PC-3 (cell line): ENCODE results near the gene BACH2. TPM values are rescaled to one million over a fixed set of nuclear protein-coding genes. Genes with fewer than 3 reads are reported as not detected.

Experiments used
- ATAC-seq: fragments of 200-7000 bp; cut with Tn5 transposase; 2 replicates; pipeline ENCODE4 v1.9.1; 2020; ENCODE audit warnings: mild to moderate bottlenecking, moderate library complexity
- BruUV-seq: library from RNA; stranded (reverse); fragments of 400-500 nt; replicated peaks from 2 replicates; lab custom pipeline; 2021; lab: Mats Ljungman, UMichigan
- CTCF ChIA-PET: fragments of 300-600 bp; sonication (Branson Sonifier 250); formaldehyde crosslinking; loops from one replicate; lab custom pipeline; 2022; ENCODE audit warnings: antibody characterized with exemption; lab: Charles Lee
- POLR2A ChIA-PET: fragments of 300-600 bp; sonication (Branson Sonifier 250); formaldehyde crosslinking; loops from one replicate; lab custom pipeline; 2022; ENCODE audit warnings: antibody characterized with exemption; ENCODE audit not compliant: unreplicated experiment; lab: Charles Lee
- DNase-seq: peaks from one replicate; pipeline ENCODE4 v3.0.0-alpha.2; 2015
- H2AFZ ChIP-seq: fragments of 300-600 bp; sonication (generic); 2 replicates; pipeline ENCODE4 v1.6.0; 2016; ENCODE audit warnings: antibody characterized with exemption, low read length
- H3F3A ChIP-seq: fragments of 300-600 bp; sonication (generic); one replicate; pipeline ENCODE4 v1.6.0; 2017; ENCODE audit warnings: antibody characterized with exemption, low read length, control low read depth, mild to moderate bottlenecking; ENCODE audit not compliant: unreplicated experiment
- H3K27ac ChIP-seq: fragments of 300-600 bp; sonication (generic); 2 replicates; pipeline ENCODE4 v1.5.1; 2016; ENCODE audit warnings: mild to moderate bottlenecking, low read length
- H3K27me3 ChIP-seq: fragments of 300-600 bp; sonication (generic); 2 replicates; pipeline ENCODE4 v1.6.1; 2016; ENCODE audit warnings: low read length, mixed read lengths
- H3K36me3 ChIP-seq: fragments of 300-600 bp; sonication (generic); 2 replicates; pipeline ENCODE4 v1.6.1; 2016; ENCODE audit warnings: low read depth, mixed run types, low read length, mixed read lengths
- H3K4me1 ChIP-seq: fragments of 300-600 bp; sonication (generic); 2 replicates; pipeline ENCODE4 v1.5.1; 2016; ENCODE audit warnings: low read length; ENCODE audit not compliant: insufficient read depth
- H3K4me2 ChIP-seq: fragments of 300-600 bp; sonication (generic); 2 replicates; pipeline ENCODE4 v1.6.0; 2016; ENCODE audit warnings: low read length
- H3K4me3 ChIP-seq: fragments of 300-600 bp; sonication (generic); 2 replicates; pipeline ENCODE4 v1.5.1; 2016; ENCODE audit warnings: mild to moderate bottlenecking, low read length, mixed read lengths
- H3K79me2 ChIP-seq: fragments of 300-600 bp; sonication (generic); 2 replicates; pipeline ENCODE4 v1.6.1; 2017; ENCODE audit warnings: low read length, mixed read lengths
- H3K9ac ChIP-seq: fragments of 300-600 bp; sonication (generic); 2 replicates; pipeline ENCODE4 v1.6.0; 2016; ENCODE audit warnings: mild to moderate bottlenecking, low read length
- H3K9me2 ChIP-seq: fragments of 300-600 bp; sonication (generic); replicated peaks from 2 replicates; pipeline ENCODE4 v1.6.1; 2016; ENCODE audit warnings: mixed run types, low read length, mixed read lengths
- H3K9me3 ChIP-seq: fragments of 300-600 bp; sonication (generic); 2 replicates; pipeline ENCODE4 v1.6.1; 2016; ENCODE audit warnings: low read length, mixed read lengths
- H4K20me1 ChIP-seq: fragments of 300-600 bp; sonication (generic); 2 replicates; pipeline ENCODE4 v1.6.1; 2016; ENCODE audit warnings: low read length, mixed read lengths
- CTCF ChIP-seq: fragments of 300-600 bp; sonication (generic); conservative IDR thresholded peaks from 2 replicates; pipeline ENCODE4 v1.5.1; 2017; ENCODE audit warnings: antibody characterized with exemption, low read depth, mild to moderate bottlenecking, low read length
- EZH2 ChIP-seq: fragments of 300-600 bp; sonication (generic); IDR thresholded peaks from one replicate; pipeline ENCODE4 v1.6.1; 2017; ENCODE audit warnings: antibody characterized with exemption, mild to moderate bottlenecking, low read length; ENCODE audit not compliant: unreplicated experiment
- EZH2phosphoT487 ChIP-seq: fragments of 300-600 bp; sonication (generic); IDR thresholded peaks from 2 replicates; pipeline ENCODE4 v1.6.1; 2018; ENCODE audit warnings: mild to moderate bottlenecking, antibody characterized with exemption, low read length, borderline replicate concordance
- intact Hi-C: fragments of 100-400 bp; cut with micrococcal nuclease; formaldehyde crosslinking; loops from 2 replicates; pipeline ENCODE4 v1.9.0; 2023
- total RNA-seq: library from RNA; depleted of rRNA; stranded (reverse); fragments of >200 nt; gene quantifications from 2 replicates; pipeline ENCODE4 v1.2.3, GENCODE V29; 2014

The BACH2 gene
- total RNA-seq, 1 experiment from 2014 or later = 7.0 TPM

DNA sequence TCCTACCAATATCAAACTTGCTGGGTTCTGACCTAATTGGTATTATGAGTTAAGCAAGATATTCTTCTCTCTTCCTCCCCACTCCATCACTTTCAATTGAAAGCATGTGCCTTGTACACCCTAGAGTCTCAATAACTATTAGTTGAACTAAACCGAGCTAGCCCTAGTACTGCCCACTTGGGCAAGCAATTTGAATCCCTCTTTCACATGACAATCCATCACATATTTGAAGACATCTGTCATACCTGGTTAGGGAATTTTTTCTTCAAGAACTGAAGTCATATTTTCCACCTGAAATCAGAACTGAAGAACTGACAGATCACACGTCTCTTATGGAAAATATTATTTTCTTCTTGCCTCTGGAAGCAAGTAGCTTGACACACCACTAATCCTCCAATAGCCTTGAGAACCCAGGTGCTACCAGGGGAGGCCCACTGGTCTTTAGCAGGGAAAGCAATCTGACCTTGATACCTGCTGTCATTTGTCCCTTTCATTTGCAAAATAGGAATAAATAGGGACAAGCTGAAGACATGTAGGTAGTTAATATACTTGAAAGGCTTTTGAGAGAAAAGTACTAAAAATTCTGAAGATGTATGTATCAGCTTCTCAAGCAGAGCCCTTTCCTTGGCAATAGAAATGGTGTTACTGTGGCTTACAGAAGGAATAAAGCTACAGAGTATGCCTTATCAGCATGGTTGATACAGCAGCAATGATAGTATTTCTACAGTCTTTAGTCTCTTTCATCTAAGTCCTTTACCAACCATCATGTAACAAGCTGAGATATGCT lies 331.0 kb downstream of the BACH2 start:
- no peaks in the 10 kb centered on the region for H3K79me2 ChIP-seq
- no peak for ATAC-seq
- no peak overlapping the region for H3K27ac ChIP-seq
- CTCF ChIA-PET = interaction anchor here (0.6 kb wide), 1 partner anchor 421 kb away, joined by 5 read pairs; no protein-coding TSS in a partner anchor
- no peak for DNase-seq
- intact Hi-C loops = no loop called here
- H2AFZ ChIP-seq = no peak overlapping the region
- TF ChIP-seq CTCF (no peak), EZH2phosphoT487 (no peak), EZH2 (no peak)
- no peaks in the 10 kb centered on the region for H3F3A ChIP-seq
- H3K9ac ChIP-seq = no peak overlapping the region
- BruUV-seq = no TSS peak
- POLR2A ChIA-PET = no interaction called here
- peaks cover 5% of the 10 kb centered on the region; the same call in 1 of the 2 replicates for H3K4me1 ChIP-seq
- H3K9me2 ChIP-seq = no peaks in the 10 kb centered on the region
- H4K20me1 ChIP-seq = no peaks in the 10 kb centered on the region
- no peaks in the 10 kb centered on the region for H3K36me3 ChIP-seq
- H3K4me3 ChIP-seq = no peak overlapping the region
- H3K4me2 ChIP-seq = no peak overlapping the region
- H3K27me3 ChIP-seq = no peaks in the 10 kb centered on the region
- no peaks in the 10 kb centered on the region for H3K9me3 ChIP-seq

DNA sequence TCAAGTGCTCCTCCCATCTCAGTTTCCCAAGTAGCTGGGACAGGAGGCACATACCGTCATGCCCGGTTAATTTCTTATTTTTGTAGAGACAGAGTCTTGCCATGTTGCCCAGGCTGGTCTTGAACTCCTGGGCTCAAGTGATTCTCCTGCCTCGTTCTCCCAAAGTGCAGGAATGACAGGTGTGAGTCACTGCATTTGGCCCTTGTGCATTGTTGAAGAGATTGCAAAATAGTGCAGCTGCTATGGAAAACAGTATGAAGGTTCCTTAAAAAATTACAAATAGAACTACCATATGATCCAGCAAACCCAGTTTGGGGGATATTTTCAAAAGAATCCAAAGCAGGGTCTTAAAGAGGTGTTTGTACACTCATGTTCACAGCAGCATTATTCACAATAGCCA lies 333.3 kb downstream of the BACH2 start:
- Histone ChIP-seq H3K9me2 (no peaks in the 10 kb centered on the region), H3K9me3 (no peaks in the 10 kb centered on the region), H3K27ac (no peak overlapping the region), H3K4me3 (no peak overlapping the region), H2AFZ (no peak overlapping the region), H3K4me1 (no peaks in the 10 kb centered on the region), H3K9ac (no peak overlapping the region), H3K79me2 (no peaks in the 10 kb centered on the region), H3K36me3 (no peaks in the 10 kb centered on the region), H4K20me1 (no peaks in the 10 kb centered on the region), H3K27me3 (no peaks in the 10 kb centered on the region), H3F3A (no peaks in the 10 kb centered on the region), H3K4me2 (no peak overlapping the region)
- ChIA-PET POLR2A (no interaction called here), CTCF (no interaction called here)
- no TSS peak for BruUV-seq
- no peak for TF ChIP-seq EZH2
- no peak for TF ChIP-seq EZH2phosphoT487
- no peak for TF ChIP-seq CTCF
- no peak for DNase-seq
- ATAC-seq = no peak
- intact Hi-C loops = no loop called here

DNA sequence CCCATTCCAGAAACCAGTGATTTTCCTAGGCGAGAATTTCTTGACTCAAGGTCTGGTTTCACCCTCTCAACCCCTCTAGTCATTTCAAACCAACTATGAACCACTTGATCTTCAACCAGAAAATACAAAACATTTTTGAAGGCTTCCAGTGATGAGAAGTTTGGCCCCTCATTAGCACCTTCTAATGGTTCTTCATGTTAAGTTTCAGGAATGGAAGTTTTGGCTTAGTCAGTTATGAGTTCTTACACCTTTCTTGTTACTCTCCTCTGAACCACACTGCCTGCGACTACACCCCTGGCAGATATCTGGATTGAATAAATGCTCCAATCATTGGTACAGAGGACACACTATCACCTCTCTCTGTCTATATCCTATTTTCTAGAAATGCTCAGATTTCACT lies 335.2 kb downstream of the BACH2 start:
- Histone ChIP-seq H4K20me1 (no peaks in the 10 kb centered on the region), H3K9ac (no peak overlapping the region), H3F3A (no peaks in the 10 kb centered on the region), H3K4me3 (no peak overlapping the region), H3K79me2 (no peaks in the 10 kb centered on the region), H3K27ac (no peak overlapping the region), H3K4me2 (no peak overlapping the region), H3K9me2 (no peaks in the 10 kb centered on the region), H3K36me3 (no peaks in the 10 kb centered on the region), H2AFZ (no peak overlapping the region), H3K9me3 (no peaks in the 10 kb centered on the region), H3K27me3 (no peaks in the 10 kb centered on the region), H3K4me1 (no peaks in the 10 kb centered on the region)
- no TSS peak for BruUV-seq
- no peak for DNase-seq
- no peak for TF ChIP-seq EZH2phosphoT487
- no peak for TF ChIP-seq EZH2
- no peak for TF ChIP-seq CTCF
- intact Hi-C loops = no loop called here
- ChIA-PET POLR2A (no interaction called here), CTCF (no interaction called here)
- no peak for ATAC-seq
